A549 treated with Hydrocortisone at 1 μM for 4 hours (cell line): ENCODE measurements around the gene AFAP1L1. TPM values are rescaled to one million over a fixed set of nuclear protein-coding genes. Genes with fewer than 3 reads are reported as not detected.

Experiments used
- total RNA-seq: library from RNA; stranded (reverse); fragments of 200-300 nt; extraction: Qiagen RNA extraction; gene quantifications from 5 replicates; pipeline ENCODE4 v1.2.3, GENCODE V29; 2022

AFAP1L1 gene
- total RNA-seq = 9.9 to 13.6 TPM (median 12.6 TPM) in 5 replicates

GRCh38 chr5:149271716-149272563 lies at the start of gene AFAP1L1:
Gene AFAP1L1, plus strand, starts transcription at chr5:149271859. Its CDS starts 110 bp downstream, at chr5:149271969.

GRCh38 chr5:149345147-149345891 lies 73.7 kb downstream of the AFAP1L1 start, which contains the start of gene GRPEL2:
Gene GRPEL2, plus strand, starts transcription at chr5:149345499. Its CDS starts 41 bp downstream, at chr5:149345540.

GRCh38 chr5:149357370-149358293 lies 86.0 kb downstream of the AFAP1L1 start, which contains the start of gene PCYOX1L:
Gene PCYOX1L, plus strand, starts transcription at chr5:149358046. Its CDS starts 23 bp downstream, at chr5:149358069.

GRCh38 chr5:149379177-149379761 lies 107.6 kb downstream of the AFAP1L1 start, which contains the start of gene IL17B:
Gene IL17B, minus strand, starts transcription at chr5:149379292. Its CDS starts 67 bp downstream, at chr5:149379225.

Other genes starting within 250 kb of the AFAP1L1 start
- gene SH3TC2, start 208.8 kb upstream of the AFAP1L1 start, total RNA-seq = 0.60 to 0.99 TPM (median 0.69 TPM) in 5 replicates
- gene ABLIM3, start 130.4 kb upstream of the AFAP1L1 start, total RNA-seq = 19.4 to 23.0 TPM (median 20.5 TPM) in 5 replicates
- 6.7 to 9.4 TPM (median 8.1 TPM) in 5 replicates for gene GRPEL2, start 73.6 kb downstream of the AFAP1L1 start, total RNA-seq
- 2.5 to 3.1 TPM (median 2.8 TPM) in 5 replicates for gene PCYOX1L, start 86.2 kb downstream of the AFAP1L1 start, total RNA-seq
- 0.18 TPM in 1 of 5 replicates, not detected in the others for gene IL17B, start 107.4 kb downstream of the AFAP1L1 start, total RNA-seq